ENCODE results near the gene TOX2. TPM values are rescaled to one million over a fixed set of nuclear protein-coding genes. Genes with fewer than 3 reads are reported as not detected.
A peak's percentile ranks its signal among the peaks of the same experiment; 100 is the strongest.

TOX2 gene
- total RNA-seq, 1 experiment from 2014 or later: 85.4 TPM

DNA sequence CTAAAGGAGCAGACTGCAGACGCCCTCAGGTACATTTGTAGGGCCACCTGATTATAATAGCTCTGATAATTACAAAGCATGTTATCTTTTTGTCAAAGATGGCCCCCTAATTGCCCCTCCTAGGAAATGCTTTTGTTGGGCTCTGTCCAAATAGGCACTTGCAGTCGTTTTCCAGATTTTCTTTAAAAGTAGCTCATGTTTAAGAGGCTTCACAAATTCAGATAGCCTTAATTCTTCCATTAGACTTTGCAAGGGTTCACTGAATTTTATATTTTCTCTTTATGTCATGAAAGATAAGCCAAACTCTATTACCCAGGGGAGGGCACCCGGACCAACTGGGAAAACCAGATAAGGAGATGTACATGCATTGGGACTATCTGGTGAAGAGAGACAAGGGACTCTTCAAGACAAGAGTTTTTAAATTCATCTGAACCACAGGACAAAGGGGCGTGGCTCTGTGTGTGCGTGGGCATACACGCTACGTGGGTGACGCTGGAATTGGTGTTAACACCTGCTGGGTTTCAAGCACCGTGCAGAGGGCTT is 95.6 kb downstream of the TOX2 start:
- peak overlapping the region; percentile 31; the same call in 1 of the 2 replicates for H3K27ac ChIP-seq (ENCODE audit: low read length)
- POLR2A ChIA-PET: no interaction called here
- no TSS peak for BruUV-seq (replicated peaks)

GRCh38 chr20:44011251-44011940 is 96.7 kb downstream of the TOX2 start:
- Histone ChIP-seq H3K4me1 (ENCODE audit: control insufficient read depth, insufficient read depth, low read length) (peaks cover 19% of the 10 kb centered on the region), H3K36me3 (ENCODE audit: control insufficient read depth, insufficient read depth, low read length) (no peaks in the 10 kb centered on the region), H3K4me3 (ENCODE audit: low read depth in 2 of 2, low read length in 2 of 2) (no peak overlapping the region), H3K27me3 (ENCODE audit: control insufficient read depth, insufficient read depth, low read length) (no peaks in the 10 kb centered on the region), H3K27ac (ENCODE audit: low read length) (peak overlapping the region; percentile 36; the same call in 1 of the 2 replicates), H3K9me3 (ENCODE audit: control insufficient read depth, insufficient read depth, low read depth, low read length) (no peaks in the 10 kb centered on the region)
- DNase-seq (ENCODE audit: low read depth, low spot score): no peak
- intact Hi-C loops (cut with micrococcal nuclease; ENCODE audit: unreplicated experiment) (no loop called here), in situ Hi-C loops (cut with HindIII; ENCODE audit: low pct_unique_long_range_greater_than_20kb, low sequenced_read_pairs) (no loop called here)
- no peak for TF ChIP-seq CTCF (IDR thresholded peaks at IDR 0.05)
- TF ChIP-seq SIN3A (IDR thresholded peaks at IDR 0.05; ENCODE audit: borderline replicate concordance, insufficient read depth, low read depth, low read length): no peak
- TF ChIP-seq, protein P1, sequence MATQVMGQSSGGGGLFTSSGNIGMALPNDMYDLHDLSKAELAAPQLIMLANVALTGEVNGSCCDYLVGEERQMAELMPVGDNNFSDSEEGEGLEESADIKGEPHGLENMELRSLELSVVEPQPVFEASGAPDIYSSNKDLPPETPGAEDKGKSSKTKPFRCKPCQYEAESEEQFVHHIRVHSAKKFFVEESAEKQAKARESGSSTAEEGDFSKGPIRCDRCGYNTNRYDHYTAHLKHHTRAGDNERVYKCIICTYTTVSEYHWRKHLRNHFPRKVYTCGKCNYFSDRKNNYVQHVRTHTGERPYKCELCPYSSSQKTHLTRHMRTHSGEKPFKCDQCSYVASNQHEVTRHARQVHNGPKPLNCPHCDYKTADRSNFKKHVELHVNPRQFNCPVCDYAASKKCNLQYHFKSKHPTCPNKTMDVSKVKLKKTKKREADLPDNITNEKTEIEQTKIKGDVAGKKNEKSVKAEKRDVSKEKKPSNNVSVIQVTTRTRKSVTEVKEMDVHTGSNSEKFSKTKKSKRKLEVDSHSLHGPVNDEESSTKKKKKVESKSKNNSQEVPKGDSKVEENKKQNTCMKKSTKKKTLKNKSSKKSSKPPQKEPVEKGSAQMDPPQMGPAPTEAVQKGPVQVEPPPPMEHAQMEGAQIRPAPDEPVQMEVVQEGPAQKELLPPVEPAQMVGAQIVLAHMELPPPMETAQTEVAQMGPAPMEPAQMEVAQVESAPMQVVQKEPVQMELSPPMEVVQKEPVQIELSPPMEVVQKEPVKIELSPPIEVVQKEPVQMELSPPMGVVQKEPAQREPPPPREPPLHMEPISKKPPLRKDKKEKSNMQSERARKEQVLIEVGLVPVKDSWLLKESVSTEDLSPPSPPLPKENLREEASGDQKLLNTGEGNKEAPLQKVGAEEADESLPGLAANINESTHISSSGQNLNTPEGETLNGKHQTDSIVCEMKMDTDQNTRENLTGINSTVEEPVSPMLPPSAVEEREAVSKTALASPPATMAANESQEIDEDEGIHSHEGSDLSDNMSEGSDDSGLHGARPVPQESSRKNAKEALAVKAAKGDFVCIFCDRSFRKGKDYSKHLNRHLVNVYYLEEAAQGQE (IDR thresholded peaks at IDR 0.05; ENCODE audit: insufficient read depth in 1 of 2, low read depth in 2 of 2, low read length in 1 of 2): no peak
- TF ChIP-seq TCF7L2 (IDR thresholded peaks at IDR 0.05; ENCODE audit: low read depth, low read length): no peak
- no peak for TF ChIP-seq POLR2AphosphoS5 (IDR thresholded peaks at IDR 0.05; ENCODE audit: low read depth, low read length)
- POLR2A ChIA-PET: no interaction called here
- BruUV-seq (replicated peaks): no TSS peak
- CTCF ChIA-PET: interaction anchor here (0.6 kb wide), 1 partner anchor 225 kb away, joined by 13 read pairs; no protein-coding TSS in a partner anchor
- ATAC-seq: 0 out of 2 replicates have a peak, but pooled peaks have one; percentile 16

More for the DNA sequence above, 95.6 kb downstream of the TOX2 start:
- Histone ChIP-seq H3K27me3 (ENCODE audit: control insufficient read depth, insufficient read depth, low read length) (no peaks in the 10 kb centered on the region), H3K4me3 (ENCODE audit: low read depth in 2 of 2, low read length in 2 of 2) (no peak overlapping the region), H3K36me3 (ENCODE audit: control insufficient read depth, insufficient read depth, low read length) (no peaks in the 10 kb centered on the region), H3K4me1 (ENCODE audit: control insufficient read depth, insufficient read depth, low read length) (peaks cover 12% of the 10 kb centered on the region), H3K9me3 (ENCODE audit: control insufficient read depth, insufficient read depth, low read depth, low read length) (no peaks in the 10 kb centered on the region)
- CTCF ChIA-PET: no interaction called here
- in situ Hi-C loops (cut with HindIII; ENCODE audit: low pct_unique_long_range_greater_than_20kb, low sequenced_read_pairs) (no loop called here), intact Hi-C loops (cut with micrococcal nuclease; ENCODE audit: unreplicated experiment) (no loop called here)
- no peak for TF ChIP-seq TCF7L2 (IDR thresholded peaks at IDR 0.05; ENCODE audit: low read depth, low read length)
- TF ChIP-seq, protein P1 (IDR thresholded peaks at IDR 0.05; ENCODE audit: insufficient read depth in 1 of 2, low read depth in 2 of 2, low read length in 1 of 2): no peak
- no peak for TF ChIP-seq CTCF (IDR thresholded peaks at IDR 0.05)
- no peak for TF ChIP-seq POLR2AphosphoS5 (IDR thresholded peaks at IDR 0.05; ENCODE audit: low read depth, low read length)
- ATAC-seq: no peak
- DNase-seq (ENCODE audit: low read depth, low spot score): no peak

Data from Panc1 (cell line).